CD4-positive, alpha-beta memory T cell (primary cell): Measurements from ENCODE around the gene SEC14L3. TPM values are rescaled to one million over a fixed set of nuclear protein-coding genes. Genes with fewer than 3 reads are reported as not detected.

Experiments used
- CTCF ChIA-PET: fragments of 350-600 bp; sonication (Branson Sonifier 250); formaldehyde crosslinking; loops from one replicate; lab custom pipeline; 2021; ENCODE audit warnings: inconsistent platforms; ENCODE audit not compliant: partially characterized antibody; lab: Charles Lee
- POLR2A ChIA-PET: fragments of 350-600 bp; sonication (Branson Sonifier 250); formaldehyde crosslinking; loops from one replicate; lab custom pipeline; 2021; ENCODE audit not compliant: partially characterized antibody; lab: Charles Lee
- DNase-seq, 5 donors: peaks; one replicate each; pipeline versions ENCODE4 v3.0.0 to v3.0.0-alpha.2; 2020 to 2022; ENCODE audit warnings: mixed read lengths in 1 of 5
- H3K27ac ChIP-seq: one replicate; pipeline ENCODE4 v1.7.0; 2013; ENCODE audit warnings: low read depth, low read length
- H3K27me3 ChIP-seq: 2 replicates; pipeline ENCODE4 v1.7.0; 2013; ENCODE audit warnings: mild to moderate bottlenecking, low read length, moderate library complexity; ENCODE audit not compliant: insufficient read depth
- H3K36me3 ChIP-seq: 2 replicates; pipeline ENCODE4 v1.7.0; 2013; ENCODE audit warnings: mild to moderate bottlenecking, low read length, moderate library complexity; ENCODE audit not compliant: insufficient read depth
- H3K4me1 ChIP-seq: 2 replicates; pipeline ENCODE4 v1.7.0; 2013; ENCODE audit warnings: mild to moderate bottlenecking, low read length, moderate library complexity; ENCODE audit not compliant: insufficient read depth
- H3K4me3 ChIP-seq, 2 donors: one replicate each; pipeline ENCODE4 v1.7.0; 2013; ENCODE audit warnings: low read length in 2 of 2, mild to moderate bottlenecking in 1 of 2
- H3K9me3 ChIP-seq, 2 donors: one replicate each; pipeline ENCODE4 v1.7.0; 2013; ENCODE audit warnings: low read length in 2 of 2, control low read depth in 1 of 2; ENCODE audit not compliant: control insufficient read depth in 1 of 2
- H3K27ac Mint-ChIP-seq, 7 donors: one replicate each; pipeline ENCODE4 v1.8.0; 2020 to 2021; ENCODE audit warnings: mixed read lengths in 7 of 7, mild to moderate bottlenecking in 6 of 7, inconsistent platforms in 3 of 7, moderate library complexity in 3 of 7
- H3K27me3 Mint-ChIP-seq, 2 donors: one replicate each; pipeline ENCODE4 v1.8.0; 2020 to 2021; ENCODE audit warnings: mixed read lengths in 2 of 2
- H3K36me3 Mint-ChIP-seq, 2 donors: one replicate each; pipeline ENCODE4 v1.8.0; 2020 to 2021; ENCODE audit warnings: mixed read lengths in 2 of 2, inconsistent platforms in 1 of 2, mild to moderate bottlenecking in 1 of 2
- H3K4me1 Mint-ChIP-seq, 4 donors: one replicate each; pipeline ENCODE4 v1.8.0; 2020 to 2021; ENCODE audit warnings: mixed read lengths in 4 of 4, mild to moderate bottlenecking in 1 of 4
- H3K4me3 Mint-ChIP-seq, 8 donors: one replicate each; pipeline ENCODE4 v1.8.0; 2020 to 2021; ENCODE audit warnings: mixed read lengths in 8 of 8, mild to moderate bottlenecking in 7 of 8, moderate library complexity in 6 of 8, inconsistent platforms in 3 of 8
- H3K9me3 Mint-ChIP-seq, 8 donors: one replicate each; pipeline ENCODE4 v1.8.0; 2020 to 2021; ENCODE audit warnings: mixed read lengths in 8 of 8, mild to moderate bottlenecking in 5 of 8, inconsistent platforms in 3 of 8, moderate library complexity in 1 of 8
- intact Hi-C: fragments of 100-400 bp; cut with micrococcal nuclease; formaldehyde crosslinking; loops from one replicate; pipeline ENCODE4 v1.15.1; 2023
- polyA plus RNA-seq, 2 donors: library from polyadenylated mRNA; unstranded; fragments of 300-500 nt; fragmentation: Illumina TruSeq; gene quantifications; one replicate each; pipeline ENCODE4 v1.2.3, GENCODE V29; 2021
- total RNA-seq, 2 experiments: library from RNA; stranded (reverse); gene quantifications; one replicate each; pipeline ENCODE4 v1.2.3, GENCODE V29; 2021

The SEC14L3 gene
- total and polyA plus RNA-seq, 4 experiments from 2014 or later = not detected

- Histone ChIP-seq H3K27ac (peak overlapping the region; percentile 89), H3K4me1 (peaks cover 47% of the 10 kb centered on the region), H3K4me3 (peak overlapping the region; percentile 75 to 79), H3K27me3 (no peaks in the 10 kb centered on the region), H3K36me3 (no peaks in the 10 kb centered on the region), H3K9me3 (no peaks in the 10 kb centered on the region)
- Mint-ChIP-seq H3K36me3 (peaks cover 23 to 37% of the 10 kb centered on the region in 2 donors), H3K4me3 (peak overlapping the region; percentile 82 to 99 (median 98)), H3K27me3 (no peaks in the 10 kb centered on the region), H3K27ac (peak overlapping the region; percentile 33 to 99 (median 90)), H3K9me3 (no peaks in the 10 kb centered on the region), H3K4me1 (peaks cover 35 to 68% (median 49%) of the 10 kb centered on the region in 4 donors)
- intact Hi-C loops = loop anchor here (1.0 to 10.0 kb wide), 2 partner anchors 96 to 658 kb away; partner anchors contain the start of genes TBC1D10A, UQCR10 and ZMAT5
- DNase-seq = peak in 1 of 5 donors; percentile 62
- POLR2A ChIA-PET = interaction anchor here (0.6 to 7.0 kb wide), 17 partner anchors 10 to 869 kb away, joined by 3 to 126 read pairs (median 7); partner anchors contain the start of genes CASTOR1, NF2, PES1 and SEC14L2
- CTCF ChIA-PET = interaction anchor here (1.7 to 7.8 kb wide), 5 partner anchors 10 to 134 kb away, joined by 4 to 194 read pairs (median 34); partner anchors contain the start of genes CASTOR1, RNF215 and SEC14L2
Observed at GRCh38 chr22:30422481-30423300, 49.1 kb downstream of the SEC14L3 start.

GRCh38 chr22:30421695-30422480 is 49.9 kb downstream of the SEC14L3 start:
- Mint-ChIP-seq H3K27me3 (no peaks in the 10 kb centered on the region), H3K4me3 (peak overlapping the region; percentile 56 to 99 (median 98)), H3K27ac (peak overlapping the region; percentile 12 to 99 (median 88)), H3K36me3 (peaks cover 31 to 43% of the 10 kb centered on the region in 2 donors), H3K4me1 (peaks cover 33 to 60% (median 43%) of the 10 kb centered on the region in 4 donors), H3K9me3 (no peaks in the 10 kb centered on the region)
- Histone ChIP-seq H3K4me3 (no peak overlapping the region), H3K27ac (peak overlapping the region; percentile 89), H3K27me3 (no peaks in the 10 kb centered on the region), H3K4me1 (peaks cover 40% of the 10 kb centered on the region), H3K36me3 (no peaks in the 10 kb centered on the region), H3K9me3 (no peaks in the 10 kb centered on the region)
- intact Hi-C loops = loop anchor here (10.0 kb wide), 1 partner anchor 657 kb away; the partner anchor contains the start of genes UQCR10 and ZMAT5
- DNase-seq = no peak
- ChIA-PET CTCF (interaction anchor here (1.7 to 7.8 kb wide), 3 partner anchors 9 to 30 kb away, joined by 4 to 194 read pairs (median 74); partner anchors contain the start of genes RNF215 and SEC14L2), POLR2A (interaction anchor here (2.1 to 7.0 kb wide), 5 partner anchors 9 to 133 kb away, joined by 7 to 126 read pairs (median 55); partner anchors contain the start of genes CASTOR1 and SEC14L2)

GRCh38 chr22:30420347-30421125 is 51.3 kb downstream of the SEC14L3 start:
- Mint-ChIP-seq H3K4me3 (peak overlapping the region in 1 of 8 donors; percentile 58), H3K36me3 (peaks cover 44 to 47% of the 10 kb centered on the region in 2 donors), H3K27ac (peak overlapping the region in 4 of 7 donors; percentile 22 to 65 (median 57)), H3K9me3 (no peaks in the 10 kb centered on the region), H3K4me1 (peaks cover 26 to 47% (median 32%) of the 10 kb centered on the region in 4 donors), H3K27me3 (no peaks in the 10 kb centered on the region)
- H3K4me3 ChIP-seq = no peak overlapping the region
- H3K27ac ChIP-seq = no peak overlapping the region
- intact Hi-C loops = loop anchor here (10.0 kb wide), 1 partner anchor 656 kb away; the partner anchor contains the start of genes UQCR10 and ZMAT5
- H3K27me3 ChIP-seq = no peaks in the 10 kb centered on the region
- no peak for DNase-seq
- no peaks in the 10 kb centered on the region for H3K9me3 ChIP-seq
- ChIA-PET POLR2A (interaction anchor here (7.0 kb wide), 1 partner anchor 23 kb away, joined by 91 read pairs; the partner anchor contains the start of gene SEC14L2), CTCF (no interaction called here)
- peaks cover 10% of the 10 kb centered on the region for H3K36me3 ChIP-seq
- peaks cover 28% of the 10 kb centered on the region for H3K4me1 ChIP-seq

DNA sequence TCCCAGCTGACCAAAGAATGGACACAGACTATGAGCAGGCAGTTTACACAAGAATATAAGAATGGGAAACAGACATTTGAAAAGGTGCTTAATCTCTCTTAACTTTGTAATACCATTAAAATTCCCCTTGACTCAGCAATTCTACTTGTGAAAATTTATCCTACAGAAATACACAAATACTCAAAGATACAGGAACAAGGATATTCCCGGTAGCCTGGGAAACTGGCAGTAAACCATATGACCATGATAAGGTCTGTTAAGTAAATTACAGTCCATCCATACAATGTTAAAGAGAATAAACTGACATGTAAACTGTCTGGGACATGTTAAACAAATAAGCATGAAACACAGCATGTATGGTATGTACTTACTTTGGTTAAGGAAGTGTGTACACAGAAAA is 55.0 kb downstream of the SEC14L3 start:
- no peaks in the 10 kb centered on the region for H3K9me3 ChIP-seq
- Mint-ChIP-seq H3K36me3 (peaks cover 43 to 51% of the 10 kb centered on the region in 2 donors), H3K27ac (peak overlapping the region in 3 of 7 donors; percentile 26 to 70 (median 44)), H3K9me3 (no peaks in the 10 kb centered on the region), H3K27me3 (no peaks in the 10 kb centered on the region), H3K4me1 (peaks cover 13 to 32% (median 20%) of the 10 kb centered on the region in 4 donors), H3K4me3 (no peak overlapping the region)
- ChIA-PET POLR2A (no interaction called here), CTCF (interaction anchor here (2.1 kb wide), 1 partner anchor 10 kb away, joined by 6 read pairs; no protein-coding TSS in a partner anchor)
- H3K27me3 ChIP-seq = no peaks in the 10 kb centered on the region
- no peak overlapping the region for H3K4me3 ChIP-seq
- H3K27ac ChIP-seq = no peak overlapping the region
- DNase-seq = no peak
- peaks cover 7% of the 10 kb centered on the region for H3K4me1 ChIP-seq
- H3K36me3 ChIP-seq = peaks cover 12% of the 10 kb centered on the region
- intact Hi-C loops = no loop called here

- H3K27ac Mint-ChIP-seq = peak overlapping the region in 1 of 7 donors; percentile 27
- Histone ChIP-seq H3K9me3 (no peaks in the 10 kb centered on the region), H3K4me3 (no peak overlapping the region), H3K27ac (no peak overlapping the region), H3K27me3 (no peaks in the 10 kb centered on the region), H3K4me1 (peaks cover 7% of the 10 kb centered on the region), H3K36me3 (peaks cover 12% of the 10 kb centered on the region)
- peaks cover 11 to 28% (median 17%) of the 10 kb centered on the region in 4 donors for H3K4me1 Mint-ChIP-seq
- no peaks in the 10 kb centered on the region for H3K27me3 Mint-ChIP-seq
- no peak for DNase-seq
- no peaks in the 10 kb centered on the region for H3K9me3 Mint-ChIP-seq
- H3K36me3 Mint-ChIP-seq = peaks cover 46 to 53% of the 10 kb centered on the region in 2 donors
- intact Hi-C loops = no loop called here
- ChIA-PET CTCF (no interaction called here), POLR2A (no interaction called here)
- no peak overlapping the region for H3K4me3 Mint-ChIP-seq
Observed at GRCh38 chr22:30416403-30416802, 55.4 kb downstream of the SEC14L3 start.

GRCh38 chr22:30414525-30415047 is 57.2 kb downstream of the SEC14L3 start:
- H3K9me3 Mint-ChIP-seq = no peaks in the 10 kb centered on the region
- intact Hi-C loops = no loop called here
- H3K4me1 Mint-ChIP-seq = peaks cover 9 to 20% (median 14%) of the 10 kb centered on the region in 4 donors
- peaks cover 7% of the 10 kb centered on the region for H3K4me1 ChIP-seq
- no peaks in the 10 kb centered on the region for H3K27me3 ChIP-seq
- H3K27ac ChIP-seq = no peak overlapping the region
- DNase-seq = no peak
- H3K4me3 Mint-ChIP-seq = no peak overlapping the region
- peaks cover 12% of the 10 kb centered on the region for H3K36me3 ChIP-seq
- POLR2A ChIA-PET = interaction anchor here (1.0 to 6.1 kb wide), 6 partner anchors 8 to 22 kb away, joined by 3 to 55 read pairs (median 4); partner anchors contain the start of genes MTFP1 and SEC14L2
- no peaks in the 10 kb centered on the region for H3K27me3 Mint-ChIP-seq
- peak overlapping the region in 4 of 7 donors; percentile 44 to 72 (median 50) for H3K27ac Mint-ChIP-seq
- CTCF ChIA-PET = interaction anchor here (0.9 to 4.5 kb wide), 5 partner anchors 11 to 127 kb away, joined by 3 to 34 read pairs (median 7); partner anchors contain the start of gene MTFP1
- no peak overlapping the region for H3K4me3 ChIP-seq
- H3K9me3 ChIP-seq = no peaks in the 10 kb centered on the region
- peaks cover 38 to 49% of the 10 kb centered on the region in 2 donors for H3K36me3 Mint-ChIP-seq
